ENCODE data around the gene FAM13A. TPM values are rescaled to one million over a fixed set of nuclear protein-coding genes. Genes with fewer than 3 reads are reported as not detected.
A peak's percentile ranks its signal among the peaks of the same experiment; 100 is the strongest.

FAM13A gene
- total and polyA plus RNA-seq, 12 donors: 10.1 to 61.6 (median 29.1) TPM

- H3K4me1 ChIP-seq (replicated peaks in 1 of 2): peaks cover 9 to 29% of the 10 kb centered on the region in 2 donors
- no peak for DNase-seq
- no peaks in the 10 kb centered on the region for H3K9me3 ChIP-seq (replicated peaks in 1 of 3)
- WGBS, 4 donors: 51 to 64% (median 56%) methylated on average over 11 to 12 of the region's 12 CpGs
- H3K27me3 ChIP-seq: no peaks in the 10 kb centered on the region
- H3K27ac ChIP-seq: peak overlapping the region in 2 of 5 donors; percentile 30 to 37
- no peak overlapping the region for H3K4me3 ChIP-seq
- TF ChIP-seq CTCF (IDR thresholded peaks at IDR 0.05): no peak
- no peak for TF ChIP-seq POLR2A (IDR thresholded peaks at IDR 0.05)
- peaks cover 0 to 5% of the 10 kb centered on the region in 2 donors for H3K36me3 ChIP-seq (replicated peaks in 1 of 2)
- intact Hi-C loops (cut with DNase I): no loop called here
These were observed 297.7 kb downstream of the FAM13A start for GRCh38 chr4:88759039-88759894.

- no peaks in the 10 kb centered on the region for H3K9me3 ChIP-seq (replicated peaks in 1 of 3)
- no peak overlapping the region for H3K27ac ChIP-seq
- H3K4me3 ChIP-seq: no peak overlapping the region
- TF ChIP-seq POLR2A (IDR thresholded peaks at IDR 0.05): no peak
- TF ChIP-seq CTCF (IDR thresholded peaks at IDR 0.05): no peak
- peaks cover 0 to 5% of the 10 kb centered on the region in 2 donors for H3K36me3 ChIP-seq (replicated peaks in 1 of 2)
- H3K4me1 ChIP-seq (replicated peaks in 1 of 2): peaks cover 9 to 29% of the 10 kb centered on the region in 2 donors
- no peak for DNase-seq
- WGBS, 4 donors: 44 to 66% (median 54%) methylated on average over 8 of the region's 8 CpGs
- intact Hi-C loops (cut with DNase I): no loop called here
- no peaks in the 10 kb centered on the region for H3K27me3 ChIP-seq
These were observed 298.7 kb downstream of the FAM13A start for GRCh38 chr4:88758264-88758663.

GRCh38 chr4:88757776-88758175 is 299.2 kb downstream of the FAM13A start:
- no peak for TF ChIP-seq CTCF (IDR thresholded peaks at IDR 0.05)
- no peak for TF ChIP-seq POLR2A (IDR thresholded peaks at IDR 0.05)
- whole genome bisulfite sequencing, 4 donors: 83 to 92% (median 88%) methylated on average over 6 of the region's 6 CpGs
- no peak overlapping the region for H3K4me3 ChIP-seq

GRCh38 chr4:88757067-88757466 is 299.9 kb downstream of the FAM13A start:
- intact Hi-C loops (cut with DNase I): no loop called here
- no peak overlapping the region for H3K27ac ChIP-seq
- no peaks in the 10 kb centered on the region for H3K9me3 ChIP-seq (replicated peaks in 1 of 3)
- no peak for TF ChIP-seq POLR2A (IDR thresholded peaks at IDR 0.05)
- no peak for TF ChIP-seq CTCF (IDR thresholded peaks at IDR 0.05)
- H3K4me1 ChIP-seq (replicated peaks in 1 of 2): peaks cover 9 to 29% of the 10 kb centered on the region in 2 donors
- no peak overlapping the region for H3K4me3 ChIP-seq
- no peaks in the 10 kb centered on the region for H3K27me3 ChIP-seq
- DNase-seq: no peak
- H3K36me3 ChIP-seq (replicated peaks in 1 of 2): no peaks in the 10 kb centered on the region

More at GRCh38 chr4:88757776-88758175, 299.2 kb downstream of the FAM13A start:
- Histone ChIP-seq H3K27me3 (no peaks in the 10 kb centered on the region), H3K9me3 (replicated peaks in 1 of 3) (no peaks in the 10 kb centered on the region), H3K4me1 (replicated peaks in 1 of 2) (peaks cover 9 to 29% of the 10 kb centered on the region in 2 donors), H3K27ac (no peak overlapping the region), H3K36me3 (replicated peaks in 1 of 2) (peaks cover 0 to 5% of the 10 kb centered on the region in 2 donors)
- no peak for DNase-seq
- intact Hi-C loops (cut with DNase I): no loop called here
